Measurements from ENCODE around the gene IQSEC3.
"Not testable (repeated sequence)": the region's sequence is repeated elsewhere in the genome, so short reads cannot be mapped to it uniquely, and the experiment has no call there.

The IQSEC3 gene

DNA sequence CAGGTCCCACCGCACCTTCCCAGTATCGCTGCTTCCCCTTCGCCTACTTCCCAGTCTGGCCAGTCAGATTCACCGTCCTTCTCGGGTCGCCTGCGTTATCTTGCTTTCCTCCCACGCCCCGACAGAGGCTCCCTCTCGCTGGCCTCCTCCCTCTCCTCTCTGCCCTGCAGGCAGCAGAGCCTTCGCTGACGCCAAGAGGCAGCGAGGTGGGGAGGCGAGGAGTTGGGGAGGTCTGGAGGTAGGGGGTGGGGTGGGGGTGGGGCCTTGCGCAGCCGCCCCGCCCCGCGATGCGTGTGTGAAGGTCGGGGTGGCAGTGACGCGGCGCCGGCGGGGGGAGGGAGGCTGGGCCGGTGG lies at the start of gene IQSEC3:
Gene IQSEC3 (plus strand): TSS at position 340 of the 354 bp plus-strand sequence. CDS start 116 bp downstream, outside the sequence.
- DNase-seq: not testable (repeated sequence)

GRCh38 chr12:17370-18340 lies 48.9 kb upstream of the IQSEC3 start:
- not testable (repeated sequence) for DNase-seq

GRCh38 chr12:18821-19567 lies 47.6 kb upstream of the IQSEC3 start:
- not testable (repeated sequence) for DNase-seq

DNA sequence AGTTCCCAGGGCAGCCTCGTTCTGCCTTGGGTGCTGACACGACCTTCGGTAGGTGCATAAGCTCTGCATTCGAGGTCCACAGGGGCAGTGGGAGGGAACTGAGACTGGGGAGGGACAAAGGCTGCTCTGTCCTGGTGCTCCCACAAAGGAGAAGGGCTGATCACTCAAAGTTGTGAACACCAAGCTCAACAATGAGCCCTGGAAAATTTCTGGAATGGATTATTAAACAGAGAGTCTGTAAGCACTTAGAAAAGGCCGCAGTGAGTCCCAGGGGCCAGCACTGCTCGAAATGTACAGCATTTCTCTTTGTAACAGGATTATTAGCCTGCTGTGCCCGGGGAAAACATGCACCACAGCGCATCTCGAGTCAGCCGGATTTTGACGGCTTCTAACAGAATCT lies 46.7 kb upstream of the IQSEC3 start:
- not testable (repeated sequence) for DNase-seq

DNA sequence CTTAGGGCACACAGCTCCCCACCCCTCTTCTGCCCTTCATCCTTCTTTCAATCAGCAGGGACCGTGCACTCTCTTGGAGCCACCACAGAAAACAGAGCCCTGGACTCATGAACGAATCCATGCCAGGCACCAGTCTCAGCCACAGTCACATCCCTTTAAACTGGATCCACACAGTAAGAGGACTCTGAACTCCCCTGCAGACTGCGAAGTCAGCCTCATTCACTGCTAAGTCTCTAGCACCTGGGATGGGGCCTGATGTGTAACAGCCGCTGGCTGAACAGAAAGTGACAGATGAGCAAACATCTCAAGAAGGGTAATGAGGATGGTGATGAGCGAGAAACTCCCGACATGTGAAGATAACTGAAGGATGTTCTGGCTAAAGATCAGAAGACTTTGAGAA lies 45.8 kb upstream of the IQSEC3 start:
- no peak for DNase-seq

DNA sequence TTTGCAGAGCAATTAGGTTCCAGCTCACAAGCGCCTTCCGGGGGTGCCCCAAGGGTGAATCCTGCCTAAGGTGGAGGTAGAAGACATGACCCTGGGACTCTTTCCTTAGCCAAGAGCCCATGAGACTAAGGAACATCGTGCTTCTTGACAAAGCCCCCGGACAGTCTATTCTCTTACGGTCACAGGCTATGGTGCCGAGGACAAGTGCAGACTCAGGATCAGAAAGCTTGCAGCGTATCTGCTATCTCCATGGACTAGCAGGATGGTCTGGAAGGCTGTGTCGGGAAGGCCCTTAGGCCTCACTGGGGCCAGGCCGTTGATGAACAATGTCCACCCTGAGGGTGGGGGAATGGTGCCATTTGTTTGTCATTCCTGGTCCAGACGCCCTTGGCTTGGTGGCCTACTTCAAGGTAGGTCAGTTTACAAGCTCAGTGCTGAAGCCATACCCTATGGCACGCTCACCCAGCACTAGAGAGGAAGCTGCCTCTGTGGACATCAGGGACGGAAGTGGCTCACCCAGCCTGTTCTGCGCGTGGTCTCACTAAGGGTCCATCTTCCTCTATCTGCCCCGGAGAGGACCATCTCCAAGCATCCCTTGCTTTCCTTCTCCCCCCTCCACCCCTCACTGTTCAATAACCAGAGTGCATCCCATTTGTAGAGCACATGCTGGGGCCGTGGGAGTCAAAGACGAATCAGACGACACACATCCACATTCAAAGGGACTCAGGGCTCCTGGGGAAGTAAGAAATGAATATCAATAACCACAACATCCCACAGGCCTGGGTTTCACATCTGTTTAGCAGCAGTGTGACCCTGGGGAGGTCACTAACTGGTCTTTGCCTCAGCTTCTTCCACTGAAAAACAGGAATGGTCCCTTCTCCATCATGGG lies 45.0 kb upstream of the IQSEC3 start:
- peak; percentile 31 for DNase-seq

GRCh38 chr12:22190-22529 lies 44.4 kb upstream of the IQSEC3 start:
- no peak for DNase-seq

- DNase-seq: no peak
Measured at GRCh38 chr12:22530-23201, 43.9 kb upstream of the IQSEC3 start.

DNA sequence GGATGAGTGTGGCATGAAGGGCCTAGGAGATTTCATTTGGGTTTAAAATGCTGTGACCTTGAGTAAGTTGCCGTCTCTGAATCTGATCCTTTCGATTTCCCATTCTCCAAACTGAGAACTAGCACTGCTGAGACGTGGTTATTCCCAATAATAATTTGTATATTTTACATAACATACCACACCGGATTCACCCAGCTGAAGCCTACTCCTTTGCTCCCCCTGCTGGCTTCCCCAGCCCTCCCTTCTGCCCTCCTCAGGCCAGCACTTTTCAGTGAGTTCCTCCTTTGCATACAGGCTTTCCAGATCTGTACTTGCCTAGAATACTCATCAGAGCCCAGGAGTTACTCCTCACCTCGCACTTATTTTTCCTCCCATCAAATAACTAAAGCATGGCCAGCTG lies 38.7 kb upstream of the IQSEC3 start:
- DNase-seq: not testable (repeated sequence)

DNA sequence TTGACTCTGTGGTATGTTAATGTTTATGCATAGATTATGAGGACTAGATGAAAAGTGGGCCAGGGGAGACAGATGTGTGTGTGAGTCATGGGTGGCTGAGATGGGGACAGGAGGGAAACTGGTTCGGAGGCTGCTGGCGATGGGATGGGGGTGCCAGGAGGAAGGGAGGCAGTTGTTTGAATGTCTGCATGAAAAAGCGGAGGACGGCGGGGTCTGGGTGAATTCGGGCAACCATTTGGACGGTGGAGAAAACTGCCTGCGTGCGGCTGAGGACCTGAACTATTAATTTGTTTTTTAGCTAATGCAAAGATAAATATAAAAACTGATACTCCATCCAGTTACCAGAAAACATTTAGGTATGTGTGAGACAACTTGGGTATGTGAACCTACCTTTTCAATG lies 27.8 kb upstream of the IQSEC3 start:
- DNase-seq: not testable (repeated sequence)

GRCh38 chr12:39555-40265 lies 26.9 kb upstream of the IQSEC3 start:
- not testable (repeated sequence) for DNase-seq

GRCh38 chr12:44352-44751 lies 22.2 kb upstream of the IQSEC3 start:
- not testable (repeated sequence) for DNase-seq

- DNase-seq: not testable (repeated sequence)
Measured at GRCh38 chr12:45235-45990, 21.2 kb upstream of the IQSEC3 start.

DNA sequence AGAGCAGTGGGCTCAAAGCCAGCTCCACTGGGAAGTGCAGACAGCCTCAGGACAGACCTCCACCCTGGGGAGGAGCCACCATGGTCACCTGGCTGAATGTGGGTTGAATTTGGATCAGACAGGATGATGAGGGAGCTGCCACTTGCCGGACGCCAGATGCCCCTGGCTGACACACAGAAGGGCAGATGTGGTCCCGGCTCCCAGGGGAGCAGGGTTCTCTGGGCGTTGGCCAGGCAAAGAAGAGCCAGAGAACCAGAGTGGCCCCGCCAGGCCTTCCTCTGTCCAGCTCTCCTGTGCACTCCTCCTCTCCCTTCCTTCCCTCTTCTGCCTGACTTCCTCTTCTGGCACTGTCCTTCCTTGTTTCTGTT lies 20.6 kb upstream of the IQSEC3 start:
- not testable (repeated sequence) for DNase-seq

DNA sequence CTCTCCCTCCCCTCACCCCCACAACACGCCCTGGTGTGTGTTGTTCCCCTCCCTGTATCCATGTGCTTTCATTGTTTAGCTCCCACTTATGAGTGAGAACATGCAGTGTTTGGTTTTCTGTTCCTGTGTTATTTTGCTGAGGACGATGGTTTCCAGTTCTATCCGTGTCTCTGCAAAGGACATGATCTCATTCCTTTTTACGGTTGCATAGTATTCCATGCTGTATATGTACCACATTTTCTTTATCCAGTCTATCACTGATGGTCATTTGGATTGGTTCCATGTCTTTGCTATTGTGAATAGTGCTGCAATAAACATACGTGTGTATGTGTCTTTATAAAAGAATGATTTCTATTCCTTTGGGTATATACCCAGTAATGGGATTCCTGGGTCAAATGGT lies 20.0 kb upstream of the IQSEC3 start:
- not testable (repeated sequence) for DNase-seq

DNA sequence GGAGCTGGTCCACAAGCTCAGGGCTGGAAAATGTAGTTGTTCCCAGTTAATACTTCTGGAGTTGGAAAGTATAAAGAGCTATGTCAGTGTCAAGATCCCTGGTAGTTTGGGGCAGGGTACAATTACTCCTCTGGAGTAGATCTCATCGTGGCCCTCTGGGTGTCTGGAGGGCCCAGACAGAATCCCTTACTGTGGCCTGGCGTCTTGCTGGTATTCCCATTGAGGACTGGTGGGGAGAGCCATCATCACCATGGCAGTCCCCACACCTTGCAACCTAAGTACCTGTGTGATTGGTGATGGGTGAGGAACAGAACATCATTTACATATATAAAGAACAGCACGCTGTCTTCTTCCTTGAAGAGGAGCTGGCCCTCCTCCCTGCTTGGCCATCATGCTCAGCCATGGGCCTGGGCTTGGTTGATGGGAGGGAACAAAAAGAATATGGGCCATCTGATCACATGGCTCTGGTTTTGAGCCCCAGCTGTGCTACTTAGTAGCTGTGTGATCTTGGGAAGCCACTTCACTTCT lies 18.8 kb upstream of the IQSEC3 start:
- not testable (repeated sequence) for DNase-seq

GRCh38 chr12:49149-49548 lies 17.4 kb upstream of the IQSEC3 start:
- not testable (repeated sequence) for DNase-seq

- not testable (repeated sequence) for DNase-seq
Measured at GRCh38 chr12:51087-51486, 15.5 kb upstream of the IQSEC3 start.

GRCh38 chr12:51962-52361 lies 14.6 kb upstream of the IQSEC3 start:
- DNase-seq: not testable (repeated sequence)

DNA sequence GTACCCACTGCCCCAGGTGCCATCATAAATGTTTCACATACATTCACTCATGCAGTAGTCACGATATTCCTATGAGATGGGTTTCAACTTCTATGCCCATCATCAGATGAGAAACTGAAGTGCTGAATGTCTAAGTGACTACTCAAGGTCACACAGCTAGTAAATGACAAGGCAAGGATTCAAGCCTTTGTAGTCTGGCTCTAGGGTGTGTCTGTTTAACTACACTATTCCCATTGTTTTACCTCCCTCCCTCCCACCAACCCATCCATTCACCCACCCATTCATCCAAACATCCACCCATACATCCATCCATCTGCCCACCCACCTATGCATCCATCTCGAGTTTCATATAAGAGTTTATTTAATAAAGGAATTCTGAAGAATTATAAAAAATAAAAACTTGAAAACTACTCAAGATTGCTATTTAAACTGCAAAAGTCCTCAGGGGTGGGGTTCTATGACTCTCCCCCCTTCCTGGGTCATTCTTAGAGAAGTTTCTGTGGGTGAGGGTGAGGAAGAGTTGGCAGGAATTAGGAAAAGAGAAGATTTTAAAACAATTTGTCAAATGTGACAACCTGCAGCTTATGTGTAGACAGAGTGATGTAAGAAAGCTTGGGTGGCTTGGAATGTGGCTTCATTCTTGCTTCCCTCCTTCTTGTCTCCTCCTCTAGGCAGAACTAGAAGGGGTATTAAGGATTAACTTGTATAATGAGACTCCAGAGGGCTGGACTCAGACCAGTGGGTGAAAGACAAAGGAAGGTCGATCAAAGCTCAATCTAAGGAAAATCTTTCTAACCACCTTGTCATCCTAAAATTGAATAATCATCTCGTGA lies 13.4 kb upstream of the IQSEC3 start:
- not testable (repeated sequence) for DNase-seq

All from stimulated activated CD4-positive, alpha-beta T cell treated with anti-CD3 and anti-CD28 coated beads, Interleukin-4, amount 100 ng/mL, for 24 hours (primary cell).